Fibroblast of villous mesenchyme (primary cell): ENCODE results near the gene CD99. TPM values are rescaled to one million over a fixed set of nuclear protein-coding genes. Genes with fewer than 3 reads are reported as not detected.

ENCODE experiments used
- DNase-seq: peaks from one replicate; pipeline ENCODE4 v3.0.0-alpha.2; 2010; ENCODE audit warnings: low read depth
- H3K4me3 ChIP-seq: 2 replicates; pipeline ENCODE4 v1.5.1; 2011; ENCODE audit warnings: low read depth, mild to moderate bottlenecking, low read length
- total RNA-seq: library from RNA; depleted of rRNA; stranded (reverse); fragments of >200 nt; gene quantifications from 2 replicates; pipeline ENCODE4 v1.2.3, GENCODE V29; 2012
- TF ChIP-seq, protein P1 (sequence below): IDR thresholded peaks from 2 replicates; pipeline ENCODE4 v1.5.1; 2012; ENCODE audit warnings: low read depth, mild to moderate bottlenecking, low read length; ENCODE audit not compliant: insufficient read depth

CD99 gene
- total RNA-seq, 1 donor: 268 TPM

DNA sequence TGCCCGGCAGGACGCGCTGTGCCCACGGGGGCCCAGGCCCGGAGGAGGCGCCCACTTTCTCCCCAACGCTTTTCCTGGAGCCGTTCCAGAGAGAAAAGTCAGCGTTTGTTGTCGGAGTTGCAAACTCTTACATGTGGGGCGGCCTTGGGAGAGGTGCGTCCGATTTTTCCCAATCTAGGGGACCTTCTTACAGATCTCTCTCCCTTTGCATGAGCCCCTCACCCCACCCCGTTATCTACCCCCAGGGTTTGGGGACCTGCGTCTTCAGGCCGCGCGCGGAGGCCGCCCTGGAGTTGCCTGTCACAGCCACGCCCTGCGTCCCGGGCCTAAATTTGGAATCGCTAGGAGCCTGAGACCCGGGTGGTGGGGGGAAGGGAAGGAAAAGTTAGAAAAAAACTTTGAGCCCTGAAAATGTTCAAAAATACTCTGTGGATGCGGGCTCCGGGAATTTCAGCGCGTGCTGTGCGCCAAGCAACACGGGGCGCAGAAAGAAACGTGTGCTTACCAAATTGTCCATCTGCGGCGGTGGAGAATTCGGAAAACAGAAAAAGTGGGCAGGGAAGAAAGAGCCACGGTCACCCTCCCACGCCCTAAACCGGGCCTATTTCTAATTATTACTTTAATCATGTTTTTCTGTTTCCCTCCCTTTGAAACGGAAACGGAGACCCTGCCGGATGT is 587 bp downstream of the CD99 start:
- peak; percentile 58 for DNase-seq
- TF ChIP-seq, protein P1, sequence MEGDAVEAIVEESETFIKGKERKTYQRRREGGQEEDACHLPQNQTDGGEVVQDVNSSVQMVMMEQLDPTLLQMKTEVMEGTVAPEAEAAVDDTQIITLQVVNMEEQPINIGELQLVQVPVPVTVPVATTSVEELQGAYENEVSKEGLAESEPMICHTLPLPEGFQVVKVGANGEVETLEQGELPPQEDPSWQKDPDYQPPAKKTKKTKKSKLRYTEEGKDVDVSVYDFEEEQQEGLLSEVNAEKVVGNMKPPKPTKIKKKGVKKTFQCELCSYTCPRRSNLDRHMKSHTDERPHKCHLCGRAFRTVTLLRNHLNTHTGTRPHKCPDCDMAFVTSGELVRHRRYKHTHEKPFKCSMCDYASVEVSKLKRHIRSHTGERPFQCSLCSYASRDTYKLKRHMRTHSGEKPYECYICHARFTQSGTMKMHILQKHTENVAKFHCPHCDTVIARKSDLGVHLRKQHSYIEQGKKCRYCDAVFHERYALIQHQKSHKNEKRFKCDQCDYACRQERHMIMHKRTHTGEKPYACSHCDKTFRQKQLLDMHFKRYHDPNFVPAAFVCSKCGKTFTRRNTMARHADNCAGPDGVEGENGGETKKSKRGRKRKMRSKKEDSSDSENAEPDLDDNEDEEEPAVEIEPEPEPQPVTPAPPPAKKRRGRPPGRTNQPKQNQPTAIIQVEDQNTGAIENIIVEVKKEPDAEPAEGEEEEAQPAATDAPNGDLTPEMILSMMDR: no peak
- peak overlapping the region; percentile 86 for H3K4me3 ChIP-seq

DNA sequence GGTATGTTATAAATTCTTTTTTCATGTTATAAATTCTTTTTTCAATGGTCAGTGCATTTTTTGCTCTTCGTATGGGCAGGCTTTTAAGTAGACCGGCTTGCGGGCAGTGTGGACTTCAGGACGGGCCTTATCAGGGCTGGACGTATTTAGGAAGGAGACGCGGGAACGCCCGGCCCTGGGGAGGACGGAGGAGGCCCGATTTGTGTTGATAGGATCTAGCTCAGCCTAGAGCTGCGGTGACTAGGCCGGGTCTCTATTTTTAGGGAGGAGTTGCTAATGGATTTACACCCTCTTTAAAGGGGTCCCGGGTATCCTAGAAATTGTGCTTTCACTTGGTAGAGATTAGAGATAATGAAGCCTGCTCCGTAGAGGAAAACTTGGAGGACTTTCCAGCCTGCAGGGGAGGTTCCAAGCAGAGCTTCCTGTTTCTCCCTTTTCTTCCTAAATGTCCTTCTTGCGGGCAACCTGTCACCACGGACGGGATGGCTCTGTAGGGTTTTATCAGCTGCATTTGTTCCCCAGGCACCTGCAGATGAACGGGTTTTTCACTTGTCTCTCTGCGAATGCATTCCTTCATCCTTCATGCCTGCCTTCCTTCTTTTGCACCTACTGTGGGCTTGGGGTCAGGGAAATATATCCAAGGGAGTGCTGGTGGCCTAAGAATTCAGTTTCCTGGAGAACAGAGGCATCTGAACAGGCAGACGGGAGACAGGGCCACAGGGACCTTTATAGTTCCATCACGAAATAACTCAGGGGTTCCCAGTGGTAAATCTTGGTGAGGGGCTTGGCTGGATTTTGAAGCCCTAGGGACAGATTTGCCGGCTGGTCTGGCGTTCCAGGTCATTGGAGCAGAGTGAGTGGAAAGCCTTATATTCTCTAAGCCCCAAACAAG is 1.4 kb downstream of the CD99 start:
- TF ChIP-seq, protein P1: no peak
- peak overlapping the region; percentile 86 for H3K4me3 ChIP-seq
- peak; percentile 84 for DNase-seq

DNA sequence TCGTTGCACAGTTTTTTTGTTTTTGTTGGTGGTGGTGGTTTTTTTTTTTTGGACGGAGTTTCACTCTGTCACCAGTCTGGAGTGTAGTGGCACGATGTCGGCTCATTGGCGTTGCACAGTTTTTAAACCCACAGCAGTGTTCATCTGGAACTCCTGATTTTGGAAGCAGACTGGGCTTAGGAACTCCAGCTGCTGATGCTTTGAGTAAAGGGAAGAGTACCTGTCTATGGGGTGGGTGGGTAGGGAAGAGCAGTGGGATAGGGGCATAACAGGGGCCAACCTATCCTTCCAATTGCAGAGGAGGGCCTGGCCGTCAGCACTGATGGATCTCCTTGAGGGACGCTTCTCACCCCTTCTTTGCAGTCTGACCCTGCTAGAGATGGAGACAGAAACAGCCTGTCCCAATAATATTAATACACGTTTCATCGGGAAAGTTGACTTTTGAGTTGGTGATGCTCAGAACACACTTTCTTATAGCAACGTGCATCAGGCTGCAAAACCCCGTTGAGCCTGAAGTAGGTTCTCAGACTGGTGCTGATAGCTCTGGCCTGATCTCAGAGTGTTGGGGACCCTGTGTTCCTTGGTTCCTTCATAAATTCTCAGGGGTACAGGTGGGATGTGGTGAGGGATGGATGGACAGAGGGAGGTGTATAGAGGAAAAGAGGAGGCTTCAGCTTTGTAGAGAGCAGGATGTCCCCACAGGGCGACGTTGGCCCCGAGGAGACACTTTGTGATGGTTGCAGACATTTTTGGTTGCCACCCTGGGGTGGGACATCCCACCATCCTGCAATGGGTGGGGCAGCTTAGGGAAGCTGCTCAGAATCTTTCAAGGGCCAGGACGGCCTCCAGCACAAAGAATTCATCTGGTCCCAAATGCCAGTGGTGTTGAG is 2.3 kb downstream of the CD99 start:
- peak overlapping the region; percentile 86 for H3K4me3 ChIP-seq
- TF ChIP-seq, protein P1: no peak
- DNase-seq: no peak

- DNase-seq: peak; percentile 51
- TF ChIP-seq, protein P1: no peak
- peak overlapping the region; percentile 86 for H3K4me3 ChIP-seq
These were observed 3.8 kb downstream of the CD99 start for GRCh38 chrX:2694914-2695267.

- TF ChIP-seq, protein P1: no peak
- peak; percentile 73 for DNase-seq
- H3K4me3 ChIP-seq: no peak overlapping the region
These were observed 5.7 kb downstream of the CD99 start for GRCh38 chrX:2696698-2697215.

- TF ChIP-seq, protein P1: no peak
- DNase-seq: no peak
- H3K4me3 ChIP-seq: no peak overlapping the region
These were observed 6.2 kb downstream of the CD99 start for GRCh38 chrX:2697306-2697705.
